Activated CD4-positive, alpha-beta T cell treated with anti-CD3 and anti-CD28 coated beads for 36 hours (primary cell): ENCODE data around the gene NUDCD3. TPM values are rescaled to one million over a fixed set of nuclear protein-coding genes. Genes with fewer than 3 reads are reported as not detected.

Experiments
- ATAC-seq: fragments of 200-7000 bp; cut with Tn5 transposase; one replicate; pipeline ENCODE4 v1.10.0; 2021; ENCODE audit warnings: mild to moderate bottlenecking, moderate library complexity
- CTCF ChIA-PET: fragments of 350-600 bp; sonication (Branson Sonifier 250); formaldehyde crosslinking; loops from one replicate; lab custom pipeline; 2021; ENCODE audit warnings: antibody characterized with exemption; lab: Charles Lee
- POLR2A ChIA-PET: fragments of 350-600 bp; sonication (Branson Sonifier 250); formaldehyde crosslinking; loops from one replicate; lab custom pipeline; 2021; ENCODE audit warnings: antibody characterized with exemption, inconsistent platforms; lab: Charles Lee
- DNase-seq: peaks from one replicate; pipeline ENCODE4 v3.0.0-alpha.2; 2020
- H3K27ac Mint-ChIP-seq: one replicate; pipeline ENCODE4 v1.8.0; 2021; ENCODE audit warnings: mixed read lengths
- H3K27me3 Mint-ChIP-seq: one replicate; pipeline ENCODE4 v1.8.0; 2021; ENCODE audit warnings: mixed read lengths
- H3K36me3 Mint-ChIP-seq: one replicate; pipeline ENCODE4 v1.8.0; 2021; ENCODE audit warnings: low read depth, mixed read lengths
- H3K4me1 Mint-ChIP-seq: one replicate; pipeline ENCODE4 v1.8.0; 2021; ENCODE audit warnings: mixed read lengths
- H3K4me3 Mint-ChIP-seq: one replicate; pipeline ENCODE4 v1.8.0; 2021; ENCODE audit warnings: mild to moderate bottlenecking, moderate library complexity, mixed read lengths
- H3K9me3 Mint-ChIP-seq: one replicate; pipeline ENCODE4 v1.8.0; 2021; ENCODE audit warnings: low read depth, mixed read lengths
- intact Hi-C, 2 experiments: fragments of 100-400 bp; cut with DNase I in 1 of 2; cut with micrococcal nuclease in 1 of 2; formaldehyde crosslinking; loops; one replicate each; pipeline versions ENCODE4 v1.14.2 to v1.15.1; 2022 to 2024; cut with DNase I, micrococcal nuclease
- total RNA-seq, 2 experiments: library from RNA; stranded (reverse); gene quantifications; one replicate each; pipeline ENCODE4 v1.2.3, GENCODE V29; 2021

The NUDCD3 gene
- total RNA-seq, 2 experiments from 2014 or later: 70.3 to 77.6 TPM

DNA sequence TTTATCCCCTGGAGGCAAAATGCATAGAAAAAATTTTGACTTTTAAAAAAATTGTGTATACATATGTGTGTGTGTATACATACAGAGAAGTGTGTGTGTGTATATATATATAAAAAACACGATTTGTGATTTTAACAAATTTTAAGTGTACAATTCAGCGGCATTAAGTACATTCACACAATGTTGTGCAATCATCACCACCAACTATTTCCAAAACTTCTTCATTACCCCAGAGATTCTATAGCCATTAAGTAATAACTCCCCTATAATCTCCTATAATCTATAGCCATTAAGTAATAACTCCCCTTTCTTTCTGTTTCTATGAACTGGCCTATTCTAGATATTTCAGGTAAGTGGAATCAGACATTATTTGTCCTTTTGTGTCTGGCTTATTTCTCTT, 144.4 kb downstream of the NUDCD3 start:
- Mint-ChIP-seq H3K9me3 (peaks cover 6% of the 10 kb centered on the region), H3K4me1 (no peaks in the 10 kb centered on the region), H3K27me3 (peaks cover 9% of the 10 kb centered on the region), H3K36me3 (no peaks in the 10 kb centered on the region), H3K4me3 (no peak overlapping the region), H3K27ac (no peak overlapping the region)
- ATAC-seq (no peak), DNase-seq (no peak)
- ChIA-PET POLR2A (no interaction called here), CTCF (interaction anchor here (1.1 kb wide), 1 partner anchor 219 kb away, joined by 4 read pairs; no protein-coding TSS in a partner anchor)
- intact Hi-C loops: loop anchor here in 1 of 2 experiments (5.0 kb wide), 1 partner anchor 221 kb away; no protein-coding TSS in a partner anchor

GRCh38 chr7:44341401-44341800, 149.1 kb downstream of the NUDCD3 start:
- ChIA-PET CTCF (no interaction called here), POLR2A (no interaction called here)
- Mint-ChIP-seq H3K27ac (no peak overlapping the region), H3K36me3 (no peaks in the 10 kb centered on the region), H3K9me3 (peaks cover 3% of the 10 kb centered on the region), H3K27me3 (peaks cover 2% of the 10 kb centered on the region), H3K4me1 (no peaks in the 10 kb centered on the region), H3K4me3 (no peak overlapping the region)
- DNase-seq: no peak
- no peak for ATAC-seq
- intact Hi-C loops: no loop called here

DNA sequence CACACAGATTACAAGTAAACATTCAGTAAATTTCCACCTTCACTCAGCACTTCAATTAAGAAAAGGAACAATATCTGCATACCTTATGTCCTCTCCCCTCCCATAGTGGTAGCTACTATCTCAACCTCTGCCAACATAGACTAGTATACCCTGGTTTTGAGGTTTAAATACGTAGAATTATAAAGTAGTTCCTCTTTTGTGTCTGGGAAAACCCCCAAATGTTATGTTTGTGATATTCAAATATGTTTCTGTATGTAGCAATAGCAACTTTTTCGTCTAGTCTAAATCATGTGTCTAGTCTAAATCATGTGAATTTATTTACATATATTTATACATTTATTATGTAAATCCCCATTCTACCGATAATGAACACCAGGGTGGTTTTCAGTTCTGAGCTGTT, 151.9 kb downstream of the NUDCD3 start:
- H3K4me1 Mint-ChIP-seq: no peaks in the 10 kb centered on the region
- ATAC-seq (no peak), DNase-seq (no peak)
- peaks cover 8% of the 10 kb centered on the region for H3K9me3 Mint-ChIP-seq
- no peaks in the 10 kb centered on the region for H3K36me3 Mint-ChIP-seq
- H3K27ac Mint-ChIP-seq: no peak overlapping the region
- intact Hi-C loops: no loop called here
- H3K27me3 Mint-ChIP-seq: peaks cover 5% of the 10 kb centered on the region
- ChIA-PET POLR2A (no interaction called here), CTCF (no interaction called here)
- H3K4me3 Mint-ChIP-seq: no peak overlapping the region

DNA sequence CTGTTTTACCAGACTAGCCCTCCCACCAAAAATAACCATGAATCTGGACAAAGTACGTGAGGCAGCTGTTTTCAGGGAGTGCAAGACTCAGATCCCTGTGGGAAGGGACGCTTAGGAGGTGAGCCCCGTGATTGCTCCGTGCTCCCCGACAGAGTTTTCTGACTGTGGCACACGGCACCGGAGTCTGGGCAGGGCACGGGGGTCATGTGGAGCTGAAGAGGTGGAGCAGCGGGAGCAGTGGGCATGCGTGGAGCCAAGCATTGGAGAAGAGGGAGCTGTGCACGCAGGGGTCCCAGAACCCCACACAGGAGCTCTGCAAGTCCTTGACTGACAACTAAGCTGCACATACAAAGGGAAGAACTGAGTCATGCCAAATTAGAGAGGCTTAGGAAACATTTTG, 154.0 kb downstream of the NUDCD3 start:
- H3K27ac Mint-ChIP-seq: no peak overlapping the region
- intact Hi-C loops: no loop called here
- H3K4me1 Mint-ChIP-seq: no peaks in the 10 kb centered on the region
- CTCF ChIA-PET: interaction anchor here (1.0 kb wide), 1 partner anchor 135 kb away, joined by 3 read pairs; no protein-coding TSS in a partner anchor
- DNase-seq (no peak), ATAC-seq (no peak)
- H3K36me3 Mint-ChIP-seq: no peaks in the 10 kb centered on the region
- POLR2A ChIA-PET: no interaction called here
- H3K4me3 Mint-ChIP-seq: no peak overlapping the region
- peaks cover 7% of the 10 kb centered on the region for H3K9me3 Mint-ChIP-seq
- peaks cover 5% of the 10 kb centered on the region for H3K27me3 Mint-ChIP-seq

DNA sequence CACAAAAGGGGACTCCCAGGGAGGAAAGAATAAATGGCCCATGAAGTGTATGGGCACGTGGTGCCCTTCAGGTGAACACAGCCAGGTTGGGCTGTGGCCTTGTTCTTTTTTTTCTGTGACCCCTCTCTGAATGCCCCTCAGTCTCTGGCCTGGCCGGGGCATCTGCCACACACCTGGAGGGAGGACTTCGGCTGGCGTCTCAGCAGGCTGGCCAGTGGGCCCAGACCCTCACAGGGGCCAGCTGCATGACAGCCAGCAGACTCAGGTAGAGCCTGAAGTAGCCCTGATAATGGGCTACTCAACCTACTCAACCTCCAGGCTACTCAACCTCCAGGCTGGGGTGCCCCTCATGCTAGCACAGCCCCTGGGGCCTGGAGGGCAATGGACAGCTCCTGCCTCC, 155.3 kb downstream of the NUDCD3 start:
- H3K36me3 Mint-ChIP-seq: no peaks in the 10 kb centered on the region
- H3K27me3 Mint-ChIP-seq: peaks cover 5% of the 10 kb centered on the region
- ChIA-PET CTCF (interaction anchor here (0.5 kb wide), 1 partner anchor 140 kb away, joined by 3 read pairs; no protein-coding TSS in a partner anchor), POLR2A (no interaction called here)
- no peak overlapping the region for H3K27ac Mint-ChIP-seq
- DNase-seq (no peak), ATAC-seq (no peak)
- intact Hi-C loops: no loop called here
- no peak overlapping the region for H3K4me3 Mint-ChIP-seq
- H3K4me1 Mint-ChIP-seq: no peaks in the 10 kb centered on the region
- peaks cover 7% of the 10 kb centered on the region for H3K9me3 Mint-ChIP-seq

GRCh38 chr7:44334734-44335097, 155.7 kb downstream of the NUDCD3 start:
- ATAC-seq: no peak
- intact Hi-C loops: no loop called here
- no peak for DNase-seq
- Mint-ChIP-seq H3K9me3 (peaks cover 7% of the 10 kb centered on the region), H3K4me3 (no peak overlapping the region), H3K27ac (no peak overlapping the region), H3K36me3 (no peaks in the 10 kb centered on the region), H3K4me1 (no peaks in the 10 kb centered on the region), H3K27me3 (peaks cover 5% of the 10 kb centered on the region)
- ChIA-PET CTCF (no interaction called here), POLR2A (no interaction called here)

- H3K9me3 Mint-ChIP-seq: peaks cover 7% of the 10 kb centered on the region
- ATAC-seq (no peak), DNase-seq (no peak)
- H3K4me3 Mint-ChIP-seq: no peak overlapping the region
- intact Hi-C loops: no loop called here
- H3K36me3 Mint-ChIP-seq: no peaks in the 10 kb centered on the region
- no peaks in the 10 kb centered on the region for H3K4me1 Mint-ChIP-seq
- peaks cover 5% of the 10 kb centered on the region for H3K27me3 Mint-ChIP-seq
- no peak overlapping the region for H3K27ac Mint-ChIP-seq
- CTCF ChIA-PET: no interaction called here
- POLR2A ChIA-PET: no interaction called here
These were observed 156.3 kb downstream of the NUDCD3 start for GRCh38 chr7:44333911-44334733.

GRCh38 chr7:44331682-44332081, 158.8 kb downstream of the NUDCD3 start:
- Mint-ChIP-seq H3K9me3 (peaks cover 5% of the 10 kb centered on the region), H3K36me3 (no peaks in the 10 kb centered on the region), H3K4me1 (no peaks in the 10 kb centered on the region), H3K27me3 (peaks cover 7% of the 10 kb centered on the region), H3K27ac (no peak overlapping the region), H3K4me3 (no peak overlapping the region)
- no peak for DNase-seq
- POLR2A ChIA-PET: no interaction called here
- intact Hi-C loops: no loop called here
- CTCF ChIA-PET: no interaction called here
- no peak for ATAC-seq

DNA sequence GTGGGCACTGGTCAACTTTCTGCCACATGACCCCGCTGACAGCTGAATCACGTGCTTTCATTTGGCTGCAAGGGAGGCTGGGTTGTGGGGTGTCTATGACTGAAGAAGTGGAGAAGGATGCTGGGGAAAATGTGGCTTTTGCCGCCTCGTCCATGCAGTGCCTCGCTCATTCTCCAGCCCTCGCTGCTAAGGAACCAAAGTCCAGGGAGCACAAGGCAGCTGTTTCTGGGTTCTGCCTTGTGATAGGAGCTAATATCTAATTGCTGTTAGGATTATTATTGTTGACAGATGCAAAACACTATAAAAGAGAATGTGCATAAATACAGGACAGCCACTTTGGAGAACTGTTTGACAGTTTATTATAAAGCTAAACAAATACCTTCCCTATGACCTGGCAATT, 160.1 kb downstream of the NUDCD3 start:
- intact Hi-C loops: no loop called here
- no peaks in the 10 kb centered on the region for H3K9me3 Mint-ChIP-seq
- ChIA-PET CTCF (interaction anchor here (0.6 kb wide), 1 partner anchor 205 kb away, joined by 3 read pairs; no protein-coding TSS in a partner anchor), POLR2A (interaction anchor here (0.6 kb wide), 1 partner anchor 447 kb away, joined by 3 read pairs; no protein-coding TSS in a partner anchor)
- H3K27me3 Mint-ChIP-seq: peaks cover 11% of the 10 kb centered on the region
- H3K4me3 Mint-ChIP-seq: no peak overlapping the region
- peaks cover 4% of the 10 kb centered on the region for H3K4me1 Mint-ChIP-seq
- H3K36me3 Mint-ChIP-seq: no peaks in the 10 kb centered on the region
- ATAC-seq (no peak), DNase-seq (no peak)
- H3K27ac Mint-ChIP-seq: no peak overlapping the region

DNA sequence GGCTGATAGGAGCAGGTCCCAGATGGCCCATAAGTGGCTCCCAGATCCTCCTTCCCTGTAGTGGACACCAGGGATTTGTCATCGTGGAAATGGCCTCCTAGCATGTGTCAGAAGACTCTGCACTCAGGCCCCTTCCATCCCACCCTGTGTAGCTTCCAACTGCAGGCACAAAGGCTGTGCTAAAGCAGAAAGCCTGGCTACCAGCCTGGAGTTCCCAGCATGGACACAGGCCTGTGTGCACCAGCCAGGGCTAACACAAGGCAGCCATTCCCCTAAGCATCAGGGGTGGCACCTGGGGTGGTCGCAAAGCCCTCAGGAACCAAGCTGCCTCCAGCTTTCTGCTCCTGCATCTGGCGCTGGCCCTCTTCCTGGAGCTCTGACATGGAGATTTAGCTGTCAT, 160.6 kb downstream of the NUDCD3 start:
- Mint-ChIP-seq H3K27me3 (peaks cover 11% of the 10 kb centered on the region), H3K27ac (no peak overlapping the region), H3K9me3 (no peaks in the 10 kb centered on the region), H3K4me1 (peaks cover 4% of the 10 kb centered on the region), H3K36me3 (no peaks in the 10 kb centered on the region), H3K4me3 (no peak overlapping the region)
- ATAC-seq (no peak), DNase-seq (no peak)
- ChIA-PET CTCF (interaction anchor here (0.6 kb wide), 1 partner anchor 206 kb away, joined by 3 read pairs; no protein-coding TSS in a partner anchor), POLR2A (no interaction called here)
- intact Hi-C loops: no loop called here
